K562 (cell line): ENCODE measurements around the gene CDC6.

Experiments used
- FOXA1 ChIP-seq: fragments of 450-650 bp; IDR thresholded peaks from 2 replicates; pipeline ENCODE4 v1.6.1; 2016; ENCODE audit warnings: mild to moderate bottlenecking, borderline replicate concordance
- KHSRP ChIP-seq: fragments of 450-650 bp; IDR thresholded peaks from 2 replicates; pipeline ENCODE4 v1.6.1; 2017
- RBM17 ChIP-seq: fragments of 200-400 bp; formaldehyde crosslinking; IDR thresholded peaks from 2 replicates; pipeline ENCODE4 v1.6.1; 2017; ENCODE audit warnings: low read depth, mild to moderate bottlenecking, low read length, borderline replicate concordance
- XRCC5 ChIP-seq: fragments of 200-400 bp; formaldehyde crosslinking; IDR thresholded peaks from 2 replicates; pipeline ENCODE4 v1.6.1; 2017; ENCODE audit warnings: low read depth, mild to moderate bottlenecking, low read length
- TF ChIP-seq, protein P1 (sequence below), 3 experiments: IDR thresholded peaks in 2 of 3; conservative IDR thresholded peaks in 1 of 3; 2 replicates each; pipeline ENCODE4 v1.5.1; 2011 to 2012; ENCODE audit warnings: low read length in 3 of 3, mild to moderate bottlenecking in 3 of 3, control low read depth in 2 of 3, improper control_type of control experiment in 1 of 3, inconsistent platforms in 1 of 3, low read depth in 1 of 3, mixed read lengths in 1 of 3, moderate library complexity in 1 of 3; ENCODE audit not compliant: insufficient read depth in 2 of 3
- TF ChIP-seq, protein P2 (sequence below): fragments of 150-350 bp; IDR thresholded peaks from 2 replicates; pipeline ENCODE4 v1.6.1; 2014; ENCODE audit warnings: low read depth, mild to moderate bottlenecking, low read length, borderline replicate concordance

GRCh38 chr17:40248507-40248906, 39.2 kb upstream of the CDC6 start:
- TF ChIP-seq, protein P1, sequence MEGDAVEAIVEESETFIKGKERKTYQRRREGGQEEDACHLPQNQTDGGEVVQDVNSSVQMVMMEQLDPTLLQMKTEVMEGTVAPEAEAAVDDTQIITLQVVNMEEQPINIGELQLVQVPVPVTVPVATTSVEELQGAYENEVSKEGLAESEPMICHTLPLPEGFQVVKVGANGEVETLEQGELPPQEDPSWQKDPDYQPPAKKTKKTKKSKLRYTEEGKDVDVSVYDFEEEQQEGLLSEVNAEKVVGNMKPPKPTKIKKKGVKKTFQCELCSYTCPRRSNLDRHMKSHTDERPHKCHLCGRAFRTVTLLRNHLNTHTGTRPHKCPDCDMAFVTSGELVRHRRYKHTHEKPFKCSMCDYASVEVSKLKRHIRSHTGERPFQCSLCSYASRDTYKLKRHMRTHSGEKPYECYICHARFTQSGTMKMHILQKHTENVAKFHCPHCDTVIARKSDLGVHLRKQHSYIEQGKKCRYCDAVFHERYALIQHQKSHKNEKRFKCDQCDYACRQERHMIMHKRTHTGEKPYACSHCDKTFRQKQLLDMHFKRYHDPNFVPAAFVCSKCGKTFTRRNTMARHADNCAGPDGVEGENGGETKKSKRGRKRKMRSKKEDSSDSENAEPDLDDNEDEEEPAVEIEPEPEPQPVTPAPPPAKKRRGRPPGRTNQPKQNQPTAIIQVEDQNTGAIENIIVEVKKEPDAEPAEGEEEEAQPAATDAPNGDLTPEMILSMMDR (IDR thresholded peaks at IDR 0.05 in 2 of 3, conservative IDR thresholded peaks at IDR 0.05 in 1 of 3; ENCODE audit: insufficient read depth in 2 of 3, low read depth in 1 of 3, low read length in 3 of 3) = no peak
- no peak for TF ChIP-seq KHSRP
- TF ChIP-seq RBM17 = no peak
- TF ChIP-seq XRCC5 = no peak
- no peak for TF ChIP-seq FOXA1
- TF ChIP-seq, protein P2, sequence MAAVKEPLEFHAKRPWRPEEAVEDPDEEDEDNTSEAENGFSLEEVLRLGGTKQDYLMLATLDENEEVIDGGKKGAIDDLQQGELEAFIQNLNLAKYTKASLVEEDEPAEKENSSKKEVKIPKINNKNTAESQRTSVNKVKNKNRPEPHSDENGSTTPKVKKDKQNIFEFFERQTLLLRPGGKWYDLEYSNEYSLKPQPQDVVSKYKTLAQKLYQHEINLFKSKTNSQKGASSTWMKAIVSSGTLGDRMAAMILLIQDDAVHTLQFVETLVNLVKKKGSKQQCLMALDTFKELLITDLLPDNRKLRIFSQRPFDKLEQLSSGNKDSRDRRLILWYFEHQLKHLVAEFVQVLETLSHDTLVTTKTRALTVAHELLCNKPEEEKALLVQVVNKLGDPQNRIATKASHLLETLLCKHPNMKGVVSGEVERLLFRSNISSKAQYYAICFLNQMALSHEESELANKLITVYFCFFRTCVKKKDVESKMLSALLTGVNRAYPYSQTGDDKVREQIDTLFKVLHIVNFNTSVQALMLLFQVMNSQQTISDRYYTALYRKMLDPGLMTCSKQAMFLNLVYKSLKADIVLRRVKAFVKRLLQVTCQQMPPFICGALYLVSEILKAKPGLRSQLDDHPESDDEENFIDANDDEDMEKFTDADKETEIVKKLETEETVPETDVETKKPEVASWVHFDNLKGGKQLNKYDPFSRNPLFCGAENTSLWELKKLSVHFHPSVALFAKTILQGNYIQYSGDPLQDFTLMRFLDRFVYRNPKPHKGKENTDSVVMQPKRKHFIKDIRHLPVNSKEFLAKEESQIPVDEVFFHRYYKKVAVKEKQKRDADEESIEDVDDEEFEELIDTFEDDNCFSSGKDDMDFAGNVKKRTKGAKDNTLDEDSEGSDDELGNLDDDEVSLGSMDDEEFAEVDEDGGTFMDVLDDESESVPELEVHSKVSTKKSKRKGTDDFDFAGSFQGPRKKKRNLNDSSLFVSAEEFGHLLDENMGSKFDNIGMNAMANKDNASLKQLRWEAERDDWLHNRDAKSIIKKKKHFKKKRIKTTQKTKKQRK = no peak
